H9 (cell line): Measurements from ENCODE around the gene FAM81A. TPM values are rescaled to one million over a fixed set of nuclear protein-coding genes. Genes with fewer than 3 reads are reported as not detected.

ENCODE experiments used
- DNase-seq: peaks from one replicate; pipeline ENCODE4 v3.0.0-alpha.2; 2017
- H2AFZ ChIP-seq: one replicate; pipeline ENCODE4 v1.6.1; 2013; ENCODE audit warnings: mild to moderate bottlenecking, low read length, control low read depth, moderate library complexity
- H2AK5ac ChIP-seq: 2 replicates; pipeline ENCODE4 v1.6.1; 2013; ENCODE audit warnings: low read length, control low read depth, mixed read lengths; ENCODE audit not compliant: insufficient read length
- H2BK120ac ChIP-seq: one replicate; pipeline ENCODE4 v1.6.1; 2013; ENCODE audit warnings: low read depth, mild to moderate bottlenecking, low read length, control low read depth, inconsistent platforms; ENCODE audit not compliant: poor library complexity, severe bottlenecking
- H2BK12ac ChIP-seq: 2 replicates; pipeline ENCODE4 v1.6.1; 2013; ENCODE audit warnings: low read length, control low read depth, mixed read lengths, low read depth; ENCODE audit not compliant: insufficient read length
- H2BK15ac ChIP-seq: 2 replicates; pipeline ENCODE4 v1.6.1; 2013; ENCODE audit warnings: low read depth, low read length, control low read depth
- H2BK20ac ChIP-seq: one replicate; pipeline ENCODE4 v1.6.1; 2013; ENCODE audit warnings: low read depth, mild to moderate bottlenecking, low read length, control low read depth, inconsistent platforms; ENCODE audit not compliant: poor library complexity, severe bottlenecking
- H2BK5ac ChIP-seq: 2 replicates; pipeline ENCODE4 v1.6.1; 2013; ENCODE audit warnings: low read length, control low read depth, mixed read lengths; ENCODE audit not compliant: insufficient read length
- H3K14ac ChIP-seq: 2 replicates; pipeline ENCODE4 v1.6.1; 2013; ENCODE audit warnings: low read length, control low read depth; ENCODE audit not compliant: insufficient read depth
- H3K18ac ChIP-seq: 2 replicates; pipeline ENCODE4 v1.6.1; 2013; ENCODE audit warnings: low read depth, mild to moderate bottlenecking, mixed read lengths, low read length, control low read depth; ENCODE audit not compliant: insufficient read length
- H3K23ac ChIP-seq: 2 replicates; pipeline ENCODE4 v1.6.1; 2013; ENCODE audit warnings: low read length, control low read depth, mixed read lengths, low read depth; ENCODE audit not compliant: insufficient read length
- H3K23me2 ChIP-seq: 2 replicates; pipeline ENCODE4 v1.6.1; 2013; ENCODE audit warnings: low read depth, mild to moderate bottlenecking, mixed read lengths, low read length, control low read depth; ENCODE audit not compliant: insufficient read length, poor library complexity, severe bottlenecking
- H3K27ac ChIP-seq: 2 replicates; pipeline ENCODE4 v1.5.1; 2013; ENCODE audit warnings: low read length, control low read depth, mixed read lengths, low read depth; ENCODE audit not compliant: insufficient read length
- H3K27me3 ChIP-seq: 2 replicates; pipeline ENCODE4 v1.6.1; 2013; ENCODE audit warnings: low read length, control low read depth, inconsistent platforms; ENCODE audit not compliant: insufficient read depth
- H3K4ac ChIP-seq: 2 replicates; pipeline ENCODE4 v1.6.1; 2013; ENCODE audit warnings: low read depth, mild to moderate bottlenecking, control low read depth, inconsistent platforms, low read length, moderate library complexity
- H3K4me1 ChIP-seq: 2 replicates; pipeline ENCODE4 v1.6.1; 2013; ENCODE audit warnings: low read length, control low read depth, inconsistent platforms; ENCODE audit not compliant: insufficient read depth
- H3K4me2 ChIP-seq: 2 replicates; pipeline ENCODE4 v1.6.1; 2013; ENCODE audit warnings: low read length, control low read depth, mixed read lengths; ENCODE audit not compliant: insufficient read length, insufficient read depth
- H3K56ac ChIP-seq: 2 replicates; pipeline ENCODE4 v1.6.1; 2013; ENCODE audit warnings: low read depth, mild to moderate bottlenecking, mixed read lengths, low read length, control low read depth; ENCODE audit not compliant: insufficient read length
- H3K79me1 ChIP-seq: 2 replicates; pipeline ENCODE4 v1.6.1; 2013; ENCODE audit warnings: low read depth, mild to moderate bottlenecking, moderate library complexity, low read length, control low read depth, inconsistent platforms; ENCODE audit not compliant: insufficient read depth, poor library complexity, severe bottlenecking
- H3K79me2 ChIP-seq: 2 replicates; pipeline ENCODE4 v1.6.1; 2013; ENCODE audit warnings: low read length, control low read depth, inconsistent platforms; ENCODE audit not compliant: insufficient read depth
- H3K9ac ChIP-seq: 2 replicates; pipeline ENCODE4 v1.6.1; 2013; ENCODE audit warnings: low read length, control low read depth, mixed read lengths; ENCODE audit not compliant: insufficient read length; ENCODE audit errors: extremely low read depth
- H3K9me3 ChIP-seq: one replicate; pipeline ENCODE4 v1.6.1; 2013; ENCODE audit warnings: low read depth, low read length, inconsistent platforms; ENCODE audit not compliant: control insufficient read depth
- H3T11ph ChIP-seq: one replicate; pipeline ENCODE4 v1.6.1; 2013; ENCODE audit warnings: mild to moderate bottlenecking, low read length, control low read depth, inconsistent platforms
- H4K20me1 ChIP-seq: one replicate; pipeline ENCODE4 v1.6.1; 2013; ENCODE audit not compliant: control insufficient read depth, insufficient read length, insufficient read depth
- H4K5ac ChIP-seq: 2 replicates; pipeline ENCODE4 v1.6.1; 2013; ENCODE audit warnings: low read depth, mild to moderate bottlenecking, mixed read lengths, low read length, control low read depth; ENCODE audit not compliant: insufficient read length
- H4K8ac ChIP-seq: replicated peaks from 2 replicates; pipeline ENCODE4 v1.6.1; 2013; ENCODE audit warnings: low read length, control low read depth, mixed read lengths, low read depth; ENCODE audit not compliant: insufficient read length
- H4K91ac ChIP-seq: 2 replicates; pipeline ENCODE4 v1.6.1; 2013; ENCODE audit warnings: low read depth, mild to moderate bottlenecking, moderate library complexity, mixed read lengths, low read length, control low read depth; ENCODE audit not compliant: insufficient read length
- H3K27ac Mint-ChIP-seq, 3 experiments: 2 replicates in 2 of 3; 3 replicates in 1 of 3; pipeline ENCODE4 v1.8.0; 2020 to 2021; ENCODE audit warnings: mixed read lengths in 3 of 3, mild to moderate bottlenecking in 1 of 3, moderate library complexity in 1 of 3
- H3K27me3 Mint-ChIP-seq: 2 replicates; pipeline ENCODE4 v1.8.0; 2021; ENCODE audit warnings: low read depth, mild to moderate bottlenecking, moderate library complexity, mixed read lengths
- H3K36me3 Mint-ChIP-seq, 3 experiments: 2 replicates in 2 of 3; 3 replicates in 1 of 3; pipeline ENCODE4 v1.8.0; 2020 to 2021; ENCODE audit warnings: low read depth in 3 of 3, mixed read lengths in 3 of 3; ENCODE audit not compliant: insufficient read depth in 1 of 3
- H3K4me1 Mint-ChIP-seq, 2 experiments: 2 replicates each; pipeline ENCODE4 v1.8.0; 2020; ENCODE audit warnings: mixed read lengths in 2 of 2
- H3K4me3 Mint-ChIP-seq, 2 experiments: 2 replicates in 1 of 2; 3 replicates in 1 of 2; pipeline ENCODE4 v1.8.0; 2020 to 2021; ENCODE audit warnings: mild to moderate bottlenecking in 2 of 2, mixed read lengths in 2 of 2, moderate library complexity in 1 of 2
- H3K9me3 Mint-ChIP-seq, 2 experiments: 2 replicates in 1 of 2; 3 replicates in 1 of 2; pipeline ENCODE4 v1.8.0; 2020; ENCODE audit warnings: mild to moderate bottlenecking in 2 of 2, mixed read lengths in 2 of 2, moderate library complexity in 1 of 2
- CTCF ChIP-seq: fragments of 200-600 bp; sonication (generic); conservative IDR thresholded peaks from 3 replicates; pipeline ENCODE4 v1.8.0; 2021; ENCODE audit warnings: antibody characterized with exemption, mild to moderate bottlenecking
- WGBS: extraction: QIAGEN DNeasy Blood & Tissue Kit; methylation state at CpG from one replicate; pipeline ENCODE4 v1.1.7; 2013; ENCODE audit warnings: missing lambda C conversion rate, low lambda C conversion rate, mixed read lengths; ENCODE audit not compliant: insufficient read length; ENCODE audit errors: extremely low coverage; 5-methylcytosine and 5-hydroxymethylcytosine counted together
- total RNA-seq: library from RNA; stranded (reverse); gene quantifications from 2 replicates; pipeline ENCODE4 v1.2.1, GENCODE V29; 2021

The FAM81A gene
- total RNA-seq, 1 experiment from 2014 or later: 1.7 TPM

GRCh38 chr15:59550530-59550929, 112.5 kb downstream of the FAM81A start:
- no peaks in the 10 kb centered on the region for H3K79me1 ChIP-seq
- peaks cover 10 to 15% of the 10 kb centered on the region in 2 experiments for H3K9me3 Mint-ChIP-seq
- H2AFZ ChIP-seq: no peak overlapping the region
- peaks cover 0 to 12% (median 7%) of the 10 kb centered on the region in 3 experiments; a peak in 4 of 7 replicates for H3K36me3 Mint-ChIP-seq
- no peak overlapping the region for H3K56ac ChIP-seq
- no peak overlapping the region for H3K27ac Mint-ChIP-seq
- H2BK15ac ChIP-seq: no peak overlapping the region
- H3K4me2 ChIP-seq: peak overlapping the region; percentile 14
- H3K23me2 ChIP-seq: no peaks in the 10 kb centered on the region
- H2BK20ac ChIP-seq: no peak overlapping the region
- H3K4me3 Mint-ChIP-seq: no peak overlapping the region
- H3K9ac ChIP-seq: no peak overlapping the region
- no peak overlapping the region for H2AK5ac ChIP-seq
- no peak overlapping the region for H3K14ac ChIP-seq
- peaks cover 97% of the 10 kb centered on the region for H3K27me3 Mint-ChIP-seq
- H4K20me1 ChIP-seq: no peaks in the 10 kb centered on the region
- H3T11ph ChIP-seq: no peak overlapping the region
- H3K18ac ChIP-seq: no peak overlapping the region
- peaks cover 29 to 38% of the 10 kb centered on the region in 2 experiments for H3K4me1 Mint-ChIP-seq
- H3K23ac ChIP-seq: no peak overlapping the region
- no peaks in the 10 kb centered on the region for H3K27me3 ChIP-seq
- TF ChIP-seq CTCF: no peak
- no peaks in the 10 kb centered on the region for H3K9me3 ChIP-seq
- H3K79me2 ChIP-seq: no peaks in the 10 kb centered on the region
- H2BK120ac ChIP-seq: no peak overlapping the region
- H3K4me1 ChIP-seq: peaks cover 3% of the 10 kb centered on the region; the same call in 1 of the 2 replicates
- WGBS: no CpG with 5 or more reads among the region's 1 CpG
- H2BK5ac ChIP-seq: no peak overlapping the region
- H4K8ac ChIP-seq: no peak overlapping the region
- no peak overlapping the region for H2BK12ac ChIP-seq
- no peak overlapping the region for H4K5ac ChIP-seq
- H3K27ac ChIP-seq: no peak overlapping the region
- no peak overlapping the region for H4K91ac ChIP-seq
- no peak for DNase-seq
- H3K4ac ChIP-seq: no peak overlapping the region
